HG03469 (cell line): ENCODE data around the gene KIAA1549.
"Not testable (repeated sequence)": the region's sequence is repeated elsewhere in the genome, so short reads cannot be mapped to it uniquely, and the experiment has no call there.

Experiments
- ATAC-seq: cut with Tn5 transposase; IDR thresholded peaks from one replicate; pipeline ENCODE4 v1.9.1; 2021; ENCODE audit warnings: mild to moderate bottlenecking, moderate library complexity, moderate number of reproducible peaks; ENCODE audit not compliant: unreplicated experiment

The KIAA1549 gene

GRCh38 chr7:138945154-138945553 lies 36.0 kb downstream of the KIAA1549 start:
- no peak for ATAC-seq

- ATAC-seq: no peak
These were observed 36.6 kb downstream of the KIAA1549 start for GRCh38 chr7:138944592-138944991.

GRCh38 chr7:138943061-138943460 lies 38.1 kb downstream of the KIAA1549 start:
- no peak for ATAC-seq

- ATAC-seq: no peak
These were observed 39.6 kb downstream of the KIAA1549 start for GRCh38 chr7:138941545-138941944.

DNA sequence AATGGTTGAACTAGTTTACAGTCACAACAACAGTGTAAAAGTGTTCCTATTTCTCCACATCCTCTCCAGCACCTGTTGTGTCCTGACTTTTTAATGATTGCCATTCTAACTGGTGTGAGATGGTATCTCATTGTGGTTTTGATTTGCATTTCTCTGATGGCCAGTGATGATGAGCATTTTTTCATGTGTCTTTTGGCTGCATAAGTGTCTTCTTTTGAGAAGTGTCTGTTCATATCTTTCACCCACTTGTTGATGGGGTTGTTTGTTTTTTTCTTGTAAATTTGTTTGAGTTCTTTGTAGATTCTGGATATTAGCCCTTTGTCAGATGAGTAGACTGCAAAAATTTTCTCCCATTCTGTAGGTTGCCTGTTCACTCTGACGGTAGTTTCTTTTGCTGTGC lies 40.6 kb downstream of the KIAA1549 start:
- not testable (repeated sequence) for ATAC-seq

GRCh38 chr7:138937484-138937883 lies 43.7 kb downstream of the KIAA1549 start:
- no peak for ATAC-seq

DNA sequence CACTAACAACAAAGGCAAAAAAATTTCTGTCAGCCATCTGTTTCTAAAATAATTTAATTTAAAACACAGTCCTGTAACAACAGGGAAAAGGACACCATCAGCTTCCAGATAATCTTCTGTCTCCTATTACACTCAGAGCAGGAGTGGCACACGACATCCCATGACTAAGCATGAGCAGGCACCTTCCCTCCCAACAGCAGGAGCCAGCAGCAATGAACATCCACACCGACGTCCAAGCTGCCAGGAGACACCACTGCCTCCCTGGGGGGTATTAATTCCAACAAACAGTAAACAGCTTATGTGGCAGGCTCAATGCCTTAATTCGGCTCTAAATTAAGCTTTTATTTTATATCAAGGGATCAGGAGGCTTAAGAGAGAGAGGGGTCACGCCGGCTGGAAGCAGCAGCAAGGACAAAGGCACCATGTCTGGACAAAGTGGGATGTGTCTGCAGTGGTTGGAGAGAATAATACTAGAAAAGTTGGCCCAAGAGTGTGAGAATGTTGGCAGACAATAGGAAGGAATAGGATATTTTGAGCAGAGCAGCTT lies 45.7 kb downstream of the KIAA1549 start:
- ATAC-seq: no peak

- no peak for ATAC-seq
These were observed 46.3 kb downstream of the KIAA1549 start for GRCh38 chr7:138934861-138935260.

- no peak for ATAC-seq
These were observed 46.8 kb downstream of the KIAA1549 start for GRCh38 chr7:138934367-138934766.

GRCh38 chr7:138932870-138933269 lies 48.3 kb downstream of the KIAA1549 start:
- ATAC-seq: no peak

DNA sequence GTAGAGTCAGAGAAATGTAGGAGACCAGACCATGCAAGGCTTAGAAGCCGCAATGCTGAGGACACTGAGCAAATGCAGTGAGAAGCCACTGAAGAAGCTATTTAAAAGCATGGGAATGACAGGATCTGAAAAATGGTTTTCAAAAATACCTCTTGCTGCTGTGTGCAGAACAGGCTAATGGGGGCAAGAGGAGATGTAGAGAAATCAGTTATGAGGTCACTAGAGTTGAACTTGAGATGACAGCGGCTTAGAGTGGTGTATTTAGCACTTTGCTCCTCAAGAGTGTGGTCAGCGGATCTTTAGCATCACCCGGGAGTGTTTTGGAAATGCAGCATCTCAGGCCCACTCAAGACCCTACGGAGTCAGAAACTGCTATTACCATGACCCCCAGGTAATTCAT lies 48.8 kb downstream of the KIAA1549 start:
- no peak for ATAC-seq

DNA sequence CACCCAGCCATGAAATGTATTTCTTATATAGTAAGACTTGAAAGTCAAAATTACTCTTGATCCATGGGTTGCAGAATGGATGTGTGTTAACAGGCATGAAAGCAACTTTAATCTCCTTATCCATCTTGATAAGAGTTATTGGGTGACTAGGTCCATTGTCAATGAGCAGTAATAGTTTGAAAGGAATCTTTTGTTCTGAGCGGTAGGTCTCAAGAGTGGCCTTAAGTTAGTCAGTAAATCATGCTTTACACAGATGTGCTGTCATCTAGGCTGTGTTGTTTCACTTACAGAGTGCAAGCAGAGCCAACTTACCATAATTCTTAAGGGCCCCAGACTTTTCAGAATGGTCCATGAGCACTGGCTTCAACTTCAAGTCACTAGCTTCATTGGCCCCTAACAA lies 51.2 kb downstream of the KIAA1549 start:
- no peak for ATAC-seq

DNA sequence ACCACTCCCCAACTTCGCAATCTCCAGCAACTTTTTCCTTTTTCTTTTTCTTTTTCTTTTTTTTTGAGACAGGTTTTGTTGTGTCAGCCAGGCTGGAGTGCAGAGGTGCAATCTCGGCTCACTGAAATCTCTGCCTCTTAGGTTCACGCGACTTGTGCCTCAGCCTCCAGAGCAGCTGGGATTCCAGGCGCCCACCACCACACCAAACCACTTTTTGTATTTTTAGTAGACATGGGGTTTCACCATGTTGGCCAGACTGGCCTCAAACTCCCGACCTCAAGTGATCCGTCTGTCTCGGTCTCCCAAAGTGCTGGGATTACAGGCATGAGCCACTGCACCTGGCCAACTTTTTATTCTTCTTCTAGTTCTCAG lies 55.0 kb downstream of the KIAA1549 start:
- ATAC-seq: no peak

GRCh38 chr7:138924501-138925225 lies 56.5 kb downstream of the KIAA1549 start:
- no peak for ATAC-seq

DNA sequence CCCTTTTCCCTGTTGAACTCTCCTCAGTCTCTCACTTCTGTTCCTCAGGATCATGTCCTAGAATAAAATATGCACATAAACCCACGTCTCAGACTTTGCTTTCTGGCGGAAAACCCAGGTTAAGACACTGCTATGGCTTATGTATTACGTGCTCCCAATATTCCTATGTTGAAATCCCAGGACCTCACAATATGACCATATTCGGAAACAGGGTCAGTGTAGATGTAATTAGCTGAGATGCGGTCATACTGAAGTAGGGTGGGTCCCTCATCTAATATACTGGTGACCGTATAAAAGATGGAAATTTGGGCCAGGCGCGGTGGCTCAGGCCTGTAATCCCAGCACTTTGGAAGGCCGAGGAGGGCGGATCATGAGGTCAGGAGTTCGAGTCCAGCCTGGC lies 59.9 kb downstream of the KIAA1549 start:
- ATAC-seq: no peak

- ATAC-seq: no peak
These were observed 61.3 kb downstream of the KIAA1549 start for GRCh38 chr7:138919911-138920310.

DNA sequence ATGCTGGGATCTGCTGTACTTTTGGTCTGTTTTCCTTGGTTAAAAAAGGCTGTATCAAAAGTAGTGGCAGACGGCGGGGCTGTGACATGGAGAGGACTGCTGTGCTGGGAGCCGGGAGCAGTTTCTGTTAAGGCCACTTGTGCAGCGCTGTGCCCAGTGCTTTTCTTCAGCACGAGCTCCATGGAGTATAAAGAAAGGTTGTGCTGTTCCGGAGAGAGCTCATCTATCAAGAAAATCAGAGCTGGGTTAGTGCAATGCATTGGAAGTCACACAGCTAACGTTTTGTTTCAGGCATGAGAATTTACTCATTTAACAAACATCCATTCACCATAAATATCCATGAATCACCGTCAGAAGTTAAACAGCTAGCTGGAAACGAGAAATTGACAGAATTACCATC lies 62.0 kb downstream of the KIAA1549 start:
- no peak for ATAC-seq

- ATAC-seq: no peak
These were observed 62.4 kb downstream of the KIAA1549 start for GRCh38 chr7:138918756-138919155.

DNA sequence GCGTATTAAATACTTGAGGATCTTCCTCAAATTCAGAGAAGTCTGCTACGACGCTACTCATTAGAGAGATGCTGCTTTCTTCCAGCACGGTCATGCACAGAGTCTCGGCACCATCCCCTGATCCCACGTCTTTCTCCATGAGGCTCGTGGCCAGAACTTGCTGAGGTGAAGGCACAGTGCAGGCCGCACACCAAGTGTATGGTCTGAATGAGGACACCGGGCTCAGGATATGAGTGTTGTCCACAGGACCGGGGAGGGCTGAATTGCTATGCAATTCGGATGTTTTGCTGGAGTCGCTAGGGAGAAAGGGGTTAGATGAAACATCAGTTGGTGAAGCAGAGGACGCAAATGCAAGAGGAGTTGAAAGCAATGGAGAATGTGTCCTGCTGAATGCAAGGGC lies 63.0 kb downstream of the KIAA1549 start:
- no peak for ATAC-seq

DNA sequence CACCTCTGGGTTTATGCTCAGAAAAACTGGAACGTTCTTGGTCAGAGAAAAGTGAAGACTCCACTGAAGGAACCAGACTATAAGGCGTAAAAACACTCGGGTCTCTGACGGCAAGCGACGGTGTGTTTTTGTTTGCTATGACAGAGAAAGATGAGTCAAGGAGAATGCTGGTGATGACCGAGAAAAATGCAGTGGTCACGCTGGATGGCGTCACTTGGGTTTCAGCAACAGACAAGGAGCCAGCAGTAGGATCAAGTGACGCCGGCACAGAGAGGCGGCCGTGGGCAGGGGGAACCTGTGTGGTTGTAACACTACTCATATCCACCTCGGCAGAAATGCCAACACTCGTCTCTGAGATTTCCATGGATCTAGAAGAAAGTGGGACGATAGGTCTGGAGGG lies 63.4 kb downstream of the KIAA1549 start:
- ATAC-seq: no peak

DNA sequence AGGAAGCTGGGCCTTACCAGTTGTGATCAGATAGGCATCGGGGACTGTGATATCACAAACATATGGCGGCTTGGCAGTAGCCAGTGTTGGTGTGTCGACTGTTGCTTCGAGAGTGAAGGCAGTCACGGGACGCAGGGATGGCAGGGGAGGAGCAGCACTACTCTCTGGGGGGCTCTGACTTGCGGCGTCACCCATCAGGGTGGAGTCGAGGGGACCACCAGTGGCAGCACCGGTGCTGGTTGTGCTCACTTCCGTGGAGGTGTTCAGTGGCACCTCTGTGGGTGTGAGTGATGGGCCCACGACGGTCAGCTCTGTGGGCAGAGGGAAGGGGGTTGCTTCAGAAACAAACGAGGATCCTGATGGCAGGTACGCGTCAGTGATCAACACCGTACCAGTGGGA lies 64.5 kb downstream of the KIAA1549 start:
- ATAC-seq: no peak

- ATAC-seq: no peak
These were observed 64.9 kb downstream of the KIAA1549 start for GRCh38 chr7:138916275-138916674.

GRCh38 chr7:138913783-138914182 lies 67.4 kb downstream of the KIAA1549 start:
- ATAC-seq: no peak
